Stimulated activated CD4-positive, alpha-beta T cell treated with anti-CD3 and anti-CD28 coated beads, Interleukin-4, amount 100 ng/mL, for 48 hours (primary cell): ENCODE data around the gene ELP5.
A peak's percentile ranks its signal among the peaks of the same experiment; 100 is the strongest.

Experiments used
- DNase-seq, 2 donors: peaks; one replicate each; pipeline ENCODE4 v3.0.0-alpha.2; 2020; ENCODE audit warnings: low read depth in 2 of 2

ELP5 gene

DNA sequence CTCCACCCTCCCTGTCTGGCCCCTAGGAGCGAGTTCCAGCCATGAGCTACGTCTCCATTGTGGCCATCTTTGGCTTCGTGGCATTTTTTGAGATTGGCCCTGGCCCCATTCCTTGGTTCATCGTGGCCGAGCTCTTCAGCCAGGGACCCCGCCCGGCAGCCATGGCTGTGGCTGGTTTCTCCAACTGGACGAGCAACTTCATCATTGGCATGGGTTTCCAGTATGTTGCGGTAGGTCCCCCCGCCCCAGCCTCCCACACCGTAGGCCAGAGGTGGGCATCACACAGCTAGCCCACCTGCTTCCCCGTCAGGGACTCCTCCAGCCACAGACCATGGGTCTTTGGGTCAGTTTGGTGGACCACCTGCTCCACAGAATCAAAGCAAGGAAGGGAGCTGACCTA is 33.7 kb downstream of the ELP5 start:
- DNase-seq: no peak

DNA sequence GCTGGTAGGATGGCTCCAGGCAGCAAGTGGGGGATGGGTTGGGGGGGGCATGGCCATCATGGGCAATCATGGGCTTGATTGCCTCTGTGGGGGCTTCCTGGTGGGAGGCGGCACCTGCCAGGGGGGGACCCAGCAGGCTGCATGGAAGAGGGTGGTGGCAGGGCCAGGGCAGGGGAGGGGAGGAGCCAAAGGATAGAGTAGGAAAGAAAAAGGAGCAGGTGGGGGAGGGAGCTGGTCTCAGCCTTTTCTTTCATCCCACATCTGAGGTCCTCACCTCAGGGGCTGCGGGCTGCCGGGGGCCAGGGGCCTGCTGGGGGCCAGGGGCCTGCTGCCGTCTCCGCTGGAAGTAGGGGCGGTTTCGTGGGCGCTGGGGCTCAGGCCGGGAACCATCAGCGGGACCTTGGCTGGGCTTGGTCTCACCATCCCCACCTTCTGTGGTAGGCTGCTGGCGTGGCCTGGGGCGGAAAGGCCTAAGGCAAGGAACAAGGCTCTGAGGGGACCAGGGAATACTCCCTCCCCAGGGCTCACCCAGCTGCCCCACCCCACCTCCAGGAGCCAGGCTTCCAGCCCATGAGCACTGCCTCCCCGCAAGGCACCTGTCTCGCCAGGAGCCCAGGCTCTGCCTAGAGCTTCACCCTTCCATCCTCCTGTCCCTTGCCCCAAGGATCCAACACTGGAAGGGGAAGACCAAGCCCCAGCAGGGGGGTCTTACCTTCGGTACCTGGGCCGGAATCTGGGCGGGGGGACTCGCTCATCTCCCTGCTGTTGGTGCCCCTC is 37.4 kb downstream of the ELP5 start:
- DNase-seq: no peak

DNA sequence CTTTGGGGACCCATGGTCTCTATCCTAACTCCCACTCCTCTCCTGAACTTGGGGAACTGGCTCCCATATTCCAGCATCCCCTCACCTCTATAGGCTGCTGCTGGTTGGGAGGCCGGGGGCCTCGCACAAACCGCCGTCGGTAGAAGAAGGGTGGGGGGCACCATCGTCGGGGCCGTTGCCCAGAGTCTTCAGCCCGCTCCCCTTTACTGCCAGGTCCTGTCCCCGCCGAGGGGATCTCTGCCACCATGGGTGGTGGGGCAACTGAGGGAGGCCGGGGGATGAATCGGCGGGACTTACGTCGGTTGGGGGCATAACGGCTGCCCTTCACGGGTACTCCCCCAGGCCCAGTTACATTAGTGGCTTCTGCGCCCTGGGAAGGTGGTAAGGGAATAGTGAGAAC is 38.2 kb downstream of the ELP5 start:
- DNase-seq: no peak

DNA sequence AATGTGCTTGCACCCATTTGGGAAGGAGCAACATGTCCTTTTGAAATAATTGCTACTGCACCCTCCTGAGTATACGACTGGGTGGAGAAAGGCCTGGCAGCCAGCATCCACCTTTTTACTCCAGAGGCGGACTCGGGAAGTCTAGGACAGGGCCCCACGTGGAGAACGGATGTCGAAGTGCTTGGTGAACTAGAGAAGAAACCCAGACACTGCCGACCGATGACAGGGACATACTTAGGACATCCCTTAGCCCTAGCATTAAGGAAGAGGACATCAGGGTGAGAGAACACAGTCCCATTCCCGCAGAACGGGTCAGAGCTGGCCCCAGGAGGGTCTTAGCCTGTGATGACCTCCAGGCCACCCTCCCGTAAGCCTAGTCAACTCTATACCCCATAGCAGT is 38.7 kb downstream of the ELP5 start:
- no peak for DNase-seq

DNA sequence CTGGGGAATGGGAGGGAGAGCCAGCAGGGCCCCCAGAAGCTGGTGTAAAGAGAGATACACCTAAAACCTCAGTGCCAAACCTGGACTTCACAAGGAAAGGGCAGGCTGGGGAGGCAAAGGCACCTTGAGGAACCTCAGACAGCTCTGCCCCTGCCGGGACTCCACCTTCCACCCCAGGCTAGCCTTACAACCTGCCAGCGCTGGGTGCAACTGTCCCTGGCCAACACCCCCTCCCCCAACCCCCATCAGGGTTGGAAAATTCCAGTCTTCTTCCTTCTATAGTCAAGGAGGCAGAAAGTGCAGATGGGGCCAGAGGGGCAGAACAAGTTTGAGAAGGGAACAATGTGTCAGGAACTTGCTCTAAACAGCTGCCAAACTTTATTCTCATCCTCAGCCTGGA is 40.2 kb downstream of the ELP5 start:
- DNase-seq: no peak

DNA sequence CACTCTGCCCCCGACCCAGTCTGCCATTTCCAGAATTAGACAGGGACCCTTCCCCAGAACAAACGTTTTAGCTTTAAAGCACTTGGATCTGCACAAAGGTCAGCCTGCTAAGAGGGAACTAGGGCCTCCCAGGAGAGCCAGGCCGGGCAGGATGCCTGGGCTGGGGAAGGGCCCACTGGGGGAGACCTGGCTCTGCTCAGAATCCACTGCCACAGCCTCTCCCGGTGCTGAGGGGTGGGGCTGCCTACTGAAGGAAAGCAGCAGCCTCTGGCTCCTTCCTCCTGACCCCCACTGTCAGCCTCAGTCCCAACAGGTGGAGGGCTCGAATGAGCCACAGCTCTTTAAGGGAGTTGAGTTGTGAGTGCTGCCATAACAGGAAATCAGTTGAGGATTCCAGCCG is 40.7 kb downstream of the ELP5 start:
- DNase-seq: no peak

DNA sequence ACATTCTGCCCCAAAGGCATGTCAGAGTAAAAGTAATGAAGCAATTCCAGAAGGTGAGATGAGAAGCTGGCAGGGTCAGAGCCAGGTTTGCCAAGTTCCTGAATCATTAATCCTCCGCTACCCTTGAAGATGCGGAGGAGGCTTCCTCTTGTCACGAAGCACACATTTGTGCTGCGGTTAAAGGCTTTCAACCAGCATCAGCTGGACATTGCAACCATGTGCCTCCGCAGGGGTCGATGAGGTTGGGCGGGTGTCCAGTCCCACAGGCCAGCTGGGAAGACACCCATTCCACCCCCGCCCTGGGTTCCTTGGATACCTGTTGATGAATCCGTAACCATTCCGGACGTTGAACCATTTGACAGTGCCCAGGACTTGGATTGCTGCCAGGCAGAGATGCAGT is 41.1 kb downstream of the ELP5 start:
- DNase-seq: no peak

DNA sequence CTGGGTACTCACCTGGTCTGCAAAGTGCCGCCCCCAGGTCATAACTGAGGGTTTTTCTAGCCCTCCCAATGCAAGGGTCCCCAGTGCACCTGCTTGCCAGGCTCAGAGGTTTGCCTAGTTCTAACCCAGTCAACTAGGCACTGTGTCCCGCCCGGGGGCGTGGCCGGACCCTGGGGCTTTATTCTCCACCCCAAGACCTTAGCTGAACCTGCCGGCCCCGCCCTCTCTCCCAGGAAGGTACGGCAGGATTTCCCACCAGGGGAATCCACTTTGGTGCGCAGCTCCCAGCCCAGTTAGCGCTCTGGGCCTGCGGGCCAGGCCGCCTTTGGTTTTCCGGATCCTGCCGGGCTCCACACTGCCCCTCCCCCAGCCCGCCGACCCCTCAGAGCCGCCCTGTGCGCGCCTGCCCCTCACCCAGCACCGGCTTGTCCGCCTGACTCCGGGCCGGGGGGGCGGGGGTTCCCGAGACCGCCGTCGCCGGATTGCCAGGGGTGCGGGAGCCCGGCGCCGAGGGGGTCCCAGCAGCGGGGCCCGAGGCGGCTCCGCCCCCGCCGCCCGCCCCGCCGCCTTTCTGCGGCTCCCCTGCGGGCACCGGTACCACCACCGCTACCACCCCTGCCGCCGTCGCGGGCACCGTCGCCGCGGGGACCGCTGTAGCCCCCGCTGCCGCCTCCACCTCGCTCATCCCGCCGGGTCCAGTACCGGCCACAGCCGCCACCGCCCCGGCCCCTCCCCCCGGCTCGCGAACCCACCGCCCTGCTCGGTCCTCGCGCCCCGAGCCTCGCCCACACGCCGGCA is 42.0 kb downstream of the ELP5 start:
- DNase-seq: no peak

DNA sequence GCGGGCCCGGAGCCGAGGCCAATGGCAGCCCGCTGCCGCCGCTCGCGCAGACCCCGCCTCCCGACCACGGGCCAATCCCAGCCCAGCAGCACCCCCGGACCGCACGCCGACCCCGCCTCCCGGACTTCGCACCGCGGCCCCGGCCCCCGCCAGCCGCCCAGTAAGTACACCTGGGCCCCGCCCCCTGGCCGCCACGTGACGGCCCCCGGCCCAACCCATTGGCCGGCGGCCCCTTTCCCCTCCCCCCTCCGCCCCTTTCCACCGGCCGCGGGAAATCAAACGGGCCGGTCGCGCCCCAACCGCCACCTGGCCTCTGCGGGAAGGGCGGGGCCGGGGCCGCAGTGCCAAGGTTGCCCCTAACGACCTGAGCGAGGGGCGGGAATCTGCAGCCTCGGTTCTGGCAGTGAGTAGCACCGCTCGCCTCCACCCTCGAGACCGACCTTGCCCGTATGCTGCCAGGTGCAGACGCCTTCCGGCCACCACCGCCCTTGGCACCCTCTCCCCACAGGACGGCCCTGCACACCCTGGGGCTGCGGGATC is 42.7 kb downstream of the ELP5 start, which contains the start of gene YBX2:
YBX2 (minus strand) TSS at position 26 of the 540 bp plus-strand sequence. CDS start 139 bp downstream, outside the sequence.
- peak; percentile 76 to 79 for DNase-seq

DNA sequence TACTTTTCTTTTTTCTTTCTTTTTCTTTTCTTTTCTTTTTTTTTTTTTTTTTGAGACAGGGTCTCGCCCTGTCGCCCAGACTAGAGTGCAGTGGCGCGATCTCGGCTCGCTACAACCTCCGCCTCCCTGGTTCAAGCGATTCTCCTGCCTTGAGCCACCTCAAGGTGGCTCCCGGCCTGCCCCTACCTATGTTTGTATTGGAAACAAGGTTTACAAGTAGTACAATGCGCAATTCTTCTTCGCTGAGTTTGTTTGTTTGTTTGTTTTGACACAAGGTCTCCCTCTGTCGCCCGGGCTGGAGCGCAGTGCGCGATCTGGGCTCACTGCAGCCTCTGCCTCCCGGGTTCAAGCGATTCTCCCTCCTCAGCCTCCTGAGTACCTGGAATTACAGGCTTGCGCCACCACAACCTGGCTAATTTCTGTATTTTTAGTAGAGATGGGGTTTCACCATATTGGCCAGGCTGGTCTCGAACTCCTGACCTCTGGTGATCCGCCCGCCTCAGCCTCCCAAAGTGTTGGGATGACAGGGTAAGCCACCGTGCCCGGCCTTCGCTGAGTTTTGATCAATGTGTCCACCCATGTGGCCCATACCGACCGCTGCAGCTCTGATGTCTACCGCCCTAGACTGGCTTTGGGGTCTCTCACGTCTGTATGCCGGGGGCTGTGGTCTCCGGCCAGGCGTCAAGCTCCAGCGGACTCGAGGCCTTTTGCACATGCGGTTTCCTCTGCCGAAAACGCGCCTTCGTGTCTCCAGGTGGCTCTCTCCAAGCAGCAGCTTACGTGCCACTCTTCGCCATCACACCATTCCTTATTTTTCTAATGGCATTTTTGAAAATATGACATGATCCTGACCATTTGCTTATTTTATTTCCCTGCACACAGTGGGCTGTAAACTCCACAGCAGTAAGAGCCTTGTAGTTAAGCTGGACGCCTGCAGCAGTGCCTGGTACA is 43.5 kb downstream of the ELP5 start:
- DNase-seq: no peak

DNA sequence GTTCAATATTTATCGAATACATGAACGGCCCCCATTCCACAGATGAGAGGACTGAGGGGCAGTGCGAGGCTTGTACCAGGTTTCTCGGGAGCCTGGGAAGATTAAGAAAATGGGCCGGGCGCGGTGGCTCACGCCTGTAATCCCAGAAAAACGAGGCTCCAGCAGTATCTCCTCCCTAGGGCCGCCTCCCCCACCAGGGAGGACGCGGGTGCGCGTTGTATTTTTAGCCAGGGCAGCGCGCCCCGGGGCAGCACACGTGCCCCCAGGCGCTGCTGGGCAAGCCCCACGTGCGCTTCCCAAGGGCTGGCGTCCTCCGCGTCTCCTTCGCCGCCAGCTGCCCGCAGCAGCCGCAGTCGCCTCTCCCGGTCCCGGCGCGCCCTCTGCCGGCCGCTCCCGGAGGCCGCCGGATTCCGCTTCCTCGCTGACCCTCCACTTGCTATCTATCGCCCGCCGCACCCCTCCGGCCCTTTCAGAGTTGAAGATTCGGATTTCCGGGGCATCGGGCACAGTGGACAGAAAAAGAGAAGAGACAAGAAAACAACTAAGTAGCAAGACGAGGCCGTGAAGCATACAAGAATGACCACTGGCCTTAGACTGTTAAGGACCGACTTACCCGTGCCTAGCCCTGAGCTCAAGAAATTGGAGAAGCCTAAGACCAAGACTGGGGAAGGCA is 44.3 kb downstream of the ELP5 start:
- peak; percentile 62 to 67 for DNase-seq

DNA sequence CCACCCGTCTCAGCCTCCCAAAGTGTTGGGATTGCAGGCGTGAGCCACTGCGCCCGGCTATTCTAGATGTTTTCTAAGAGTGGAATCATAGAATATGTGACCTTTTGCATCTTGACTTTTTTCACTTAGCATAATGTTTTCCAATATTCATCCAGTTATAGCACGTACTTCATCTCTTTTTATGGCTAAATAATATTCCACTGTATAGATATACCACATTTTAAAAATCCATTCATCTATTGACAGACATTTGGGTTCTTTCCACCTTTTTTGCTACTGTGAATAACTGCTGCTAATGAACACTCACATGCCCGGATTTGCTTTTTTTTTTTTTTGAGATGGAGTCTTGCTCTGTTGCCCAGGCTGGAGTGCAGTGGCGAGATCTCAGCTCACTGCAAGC is 52.2 kb downstream of the ELP5 start:
- no peak for DNase-seq

DNA sequence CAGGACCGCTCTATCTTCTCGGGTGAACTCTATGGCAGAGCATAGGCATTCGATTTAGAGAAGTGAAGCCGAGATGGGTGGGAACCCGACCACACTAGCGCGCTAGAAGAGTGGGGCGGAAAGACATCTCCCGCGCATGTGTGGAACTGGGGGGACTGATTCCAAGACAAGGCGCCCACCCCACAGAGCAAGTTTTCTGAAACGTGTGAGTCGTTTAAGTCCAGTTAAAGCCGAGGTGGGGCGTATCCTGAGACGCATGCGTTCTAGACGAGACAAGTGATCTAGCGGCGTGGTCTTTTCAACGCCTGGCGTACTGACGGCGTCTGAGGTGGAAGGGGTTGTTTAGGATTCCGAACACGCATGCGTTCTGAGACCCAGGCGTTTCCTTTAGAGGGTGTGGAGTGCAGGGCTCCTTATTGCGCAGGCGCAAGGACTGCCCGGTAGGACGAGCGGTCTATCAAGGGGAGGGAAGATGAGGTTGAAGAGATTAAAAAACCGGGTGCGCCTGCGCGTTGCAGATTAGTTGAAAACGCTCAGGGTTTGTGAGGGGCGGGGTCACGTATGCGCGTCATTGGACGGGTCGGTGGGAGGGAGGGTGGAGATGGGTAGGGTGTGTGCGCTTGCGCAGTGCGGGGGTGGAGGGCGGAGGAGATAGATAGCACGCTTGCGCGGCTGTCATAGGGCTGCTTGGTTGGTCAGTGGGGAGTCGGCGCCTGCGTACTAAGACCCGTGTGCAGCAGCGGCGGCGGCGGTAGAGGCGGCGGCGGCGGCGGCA is 55.1 kb downstream of the ELP5 start, which contains the start of gene EIF5A:
EIF5A (plus strand) TSS at position 718 of the 775 bp plus-strand sequence. CDS start 2,008 bp downstream, outside the sequence.
- DNase-seq: peak; percentile 100

DNA sequence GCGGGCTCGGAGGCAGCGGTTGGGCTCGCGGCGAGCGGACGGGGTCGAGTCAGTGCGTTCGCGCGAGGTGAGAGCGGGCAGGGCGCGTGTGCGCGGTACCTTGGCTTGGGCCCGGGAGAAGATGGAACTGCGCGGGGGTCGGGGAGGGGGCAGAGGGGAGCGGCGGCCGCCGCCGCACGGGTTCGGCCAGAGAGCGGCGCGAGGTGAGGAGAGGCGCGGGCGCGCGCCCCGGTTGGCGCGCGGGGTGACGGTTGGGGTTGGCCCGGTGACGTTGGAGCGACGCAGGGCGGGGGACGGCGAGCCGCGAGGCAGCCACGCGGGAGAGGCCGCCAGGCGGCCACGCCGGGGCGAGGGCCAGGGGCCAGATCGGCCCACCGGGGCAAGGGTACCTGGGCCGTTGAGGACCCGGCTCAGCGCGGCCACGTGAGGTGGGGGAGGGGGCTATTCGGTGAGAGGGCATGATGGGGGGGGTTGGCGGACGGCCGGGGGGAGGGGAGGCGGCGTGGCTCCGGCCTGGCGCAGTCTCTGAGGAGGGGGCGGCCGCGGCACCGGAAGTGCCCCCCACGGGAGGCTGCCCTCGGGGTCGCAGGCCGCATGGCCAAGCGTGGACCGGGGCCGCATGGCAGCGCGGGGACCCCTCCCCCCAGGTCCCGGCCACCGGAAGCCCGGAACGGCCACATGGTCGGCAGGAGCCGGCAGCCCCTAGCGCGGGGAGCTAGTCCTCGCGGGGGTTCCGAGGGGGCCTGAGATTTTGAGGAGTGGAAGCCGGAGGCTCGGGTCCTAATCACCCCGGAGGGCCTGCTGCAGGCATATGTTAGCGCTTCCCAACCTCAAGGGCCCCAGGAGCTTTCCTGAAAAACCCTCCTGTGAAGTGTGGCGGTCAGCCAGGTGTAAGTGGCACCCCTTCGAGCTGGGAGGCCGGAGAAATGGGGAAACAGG is 55.9 kb downstream of the ELP5 start:
- DNase-seq: peak; percentile 33 to 37

DNA sequence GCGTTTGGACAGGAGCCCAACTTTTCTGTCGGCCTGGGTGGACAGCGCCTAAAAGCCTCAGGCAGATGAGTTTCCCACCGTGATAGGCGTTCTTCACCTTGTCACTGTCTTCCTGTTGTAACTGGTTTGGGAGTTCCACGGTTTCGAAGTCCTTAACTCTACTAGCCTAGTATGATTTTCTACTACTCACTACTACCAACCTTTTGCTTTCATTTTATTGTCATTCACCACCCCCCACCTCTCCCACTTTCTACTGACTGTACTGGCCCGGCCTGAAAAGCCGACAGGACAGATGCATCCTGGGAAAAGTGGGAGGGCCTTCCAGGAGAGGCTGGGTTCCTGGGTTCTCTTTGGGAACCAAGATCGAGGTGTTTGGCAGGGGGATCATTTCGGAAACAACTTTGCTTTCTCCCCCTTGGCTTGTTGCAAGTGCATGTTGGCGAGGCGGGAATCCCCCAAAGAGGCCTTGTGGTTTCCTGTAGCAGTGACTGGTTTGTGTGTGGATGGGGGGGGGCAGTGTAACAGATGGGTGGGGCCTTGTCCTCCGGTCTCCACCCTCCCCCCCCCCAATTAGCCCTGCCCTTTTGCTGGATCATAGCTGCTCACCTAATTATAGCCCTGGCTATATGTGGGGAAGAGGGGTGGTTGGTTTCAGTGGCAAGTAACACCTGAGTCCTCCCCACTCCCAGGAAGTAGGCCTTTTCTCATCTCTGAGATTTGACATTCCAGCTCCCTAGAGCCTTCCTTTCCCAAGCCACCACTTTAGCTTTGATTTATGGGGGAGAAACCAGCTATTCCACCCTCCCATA is 56.8 kb downstream of the ELP5 start:
- peak; percentile 61 to 75 for DNase-seq
